ENCODE results near the gene CST9.
A peak's percentile ranks its signal among the peaks of the same experiment; 100 is the strongest.

The CST9 gene

DNA sequence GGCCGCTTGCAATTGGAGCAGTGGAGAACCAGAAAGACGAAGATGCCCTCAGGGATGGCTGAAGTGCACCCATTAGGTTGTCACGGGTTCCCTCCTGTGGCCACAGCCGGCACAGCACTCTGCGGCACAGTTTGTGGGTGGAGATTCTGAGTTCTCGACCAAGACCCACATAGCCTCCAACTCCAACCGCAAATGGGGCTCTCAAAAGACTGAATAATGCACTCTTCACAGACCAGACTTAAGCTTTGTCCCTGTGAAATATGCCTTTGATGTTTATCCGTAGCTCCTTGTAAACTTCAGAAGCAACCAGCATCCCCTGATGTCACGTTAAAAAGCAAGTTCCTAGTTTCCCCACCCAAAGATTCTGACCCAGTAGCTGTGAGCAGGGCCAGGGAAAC is 934 bp upstream of the CST9 start:
- TF ChIP-seq, protein P1, sequence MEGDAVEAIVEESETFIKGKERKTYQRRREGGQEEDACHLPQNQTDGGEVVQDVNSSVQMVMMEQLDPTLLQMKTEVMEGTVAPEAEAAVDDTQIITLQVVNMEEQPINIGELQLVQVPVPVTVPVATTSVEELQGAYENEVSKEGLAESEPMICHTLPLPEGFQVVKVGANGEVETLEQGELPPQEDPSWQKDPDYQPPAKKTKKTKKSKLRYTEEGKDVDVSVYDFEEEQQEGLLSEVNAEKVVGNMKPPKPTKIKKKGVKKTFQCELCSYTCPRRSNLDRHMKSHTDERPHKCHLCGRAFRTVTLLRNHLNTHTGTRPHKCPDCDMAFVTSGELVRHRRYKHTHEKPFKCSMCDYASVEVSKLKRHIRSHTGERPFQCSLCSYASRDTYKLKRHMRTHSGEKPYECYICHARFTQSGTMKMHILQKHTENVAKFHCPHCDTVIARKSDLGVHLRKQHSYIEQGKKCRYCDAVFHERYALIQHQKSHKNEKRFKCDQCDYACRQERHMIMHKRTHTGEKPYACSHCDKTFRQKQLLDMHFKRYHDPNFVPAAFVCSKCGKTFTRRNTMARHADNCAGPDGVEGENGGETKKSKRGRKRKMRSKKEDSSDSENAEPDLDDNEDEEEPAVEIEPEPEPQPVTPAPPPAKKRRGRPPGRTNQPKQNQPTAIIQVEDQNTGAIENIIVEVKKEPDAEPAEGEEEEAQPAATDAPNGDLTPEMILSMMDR (IDR thresholded peaks at IDR 0.05): peak; percentile 77
- no peak overlapping the region for H3K27ac ChIP-seq
- no peak overlapping the region for H3K4me3 ChIP-seq
- no peak for DNase-seq (ENCODE audit: low spot score)

DNA sequence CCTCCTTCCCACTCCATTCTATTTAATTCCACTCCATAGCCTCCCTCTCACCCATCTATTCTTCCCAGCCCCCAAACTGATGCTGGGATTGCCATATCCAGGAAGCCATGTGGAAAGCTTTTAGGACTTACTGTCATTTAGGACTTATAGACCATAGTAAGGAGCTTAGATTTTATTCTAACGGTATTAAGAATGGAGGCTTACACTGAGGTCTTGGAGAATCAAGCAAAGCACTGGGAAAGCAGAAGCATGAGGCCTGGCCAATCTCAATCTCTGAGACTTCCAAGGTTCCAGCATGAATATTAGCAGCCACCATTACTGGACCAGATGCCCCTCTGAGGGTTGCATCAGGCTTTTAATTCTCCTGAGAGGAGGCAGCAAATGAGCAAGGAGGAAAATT is 1.4 kb downstream of the CST9 start:
- TF ChIP-seq, protein P1 (IDR thresholded peaks at IDR 0.05): no peak
- no peak overlapping the region for H3K27ac ChIP-seq
- DNase-seq (ENCODE audit: low spot score): no peak
- H3K4me3 ChIP-seq: no peak overlapping the region

DNA sequence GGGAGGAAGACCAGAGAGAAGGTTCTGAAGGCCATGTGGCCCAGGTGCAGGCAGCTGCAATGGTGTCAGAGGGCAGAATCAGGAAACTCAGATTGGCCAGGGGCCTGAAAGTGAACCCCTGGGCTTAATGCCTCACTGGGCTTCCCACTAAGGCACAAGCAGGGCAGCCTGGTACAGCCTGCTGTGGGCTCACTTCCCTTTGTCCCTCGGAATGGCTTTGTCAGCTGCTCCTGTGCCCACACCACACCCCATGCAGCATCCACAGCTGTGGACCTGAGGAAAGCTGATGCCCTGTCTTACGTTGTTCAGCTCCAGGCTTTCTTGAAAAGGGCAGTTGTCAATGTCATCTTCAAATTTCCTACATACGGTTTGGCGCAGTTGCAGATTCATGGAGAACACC is 2.4 kb downstream of the CST9 start:
- Histone ChIP-seq H3K4me3 (no peak overlapping the region), H3K27ac (no peak overlapping the region)
- DNase-seq (ENCODE audit: low spot score): no peak
- TF ChIP-seq, protein P1 (IDR thresholded peaks at IDR 0.05): no peak

DNA sequence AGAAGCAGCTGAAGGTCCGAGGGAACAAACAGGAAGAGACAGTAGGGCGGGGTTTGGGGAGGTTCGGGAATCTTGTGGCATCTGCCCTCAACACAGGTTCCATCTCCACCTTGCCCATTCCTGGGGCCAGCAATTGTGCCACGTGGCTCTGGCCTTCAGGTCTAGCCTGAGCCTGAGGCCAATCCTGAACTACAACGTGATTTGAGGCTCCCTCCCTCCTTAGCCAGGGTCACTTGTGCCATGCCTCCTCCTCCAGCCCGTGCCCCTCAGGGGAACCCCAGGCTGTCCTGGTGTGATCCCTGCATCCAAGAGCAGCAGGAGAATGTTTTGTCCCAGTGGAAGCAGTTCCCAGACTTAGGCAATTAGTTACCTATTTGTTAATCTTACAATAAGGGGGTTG is 3.0 kb downstream of the CST9 start:
- no peak for DNase-seq (ENCODE audit: low spot score)
- Histone ChIP-seq H3K27ac (no peak overlapping the region), H3K4me3 (no peak overlapping the region)
- TF ChIP-seq, protein P1 (IDR thresholded peaks at IDR 0.05): no peak

DNA sequence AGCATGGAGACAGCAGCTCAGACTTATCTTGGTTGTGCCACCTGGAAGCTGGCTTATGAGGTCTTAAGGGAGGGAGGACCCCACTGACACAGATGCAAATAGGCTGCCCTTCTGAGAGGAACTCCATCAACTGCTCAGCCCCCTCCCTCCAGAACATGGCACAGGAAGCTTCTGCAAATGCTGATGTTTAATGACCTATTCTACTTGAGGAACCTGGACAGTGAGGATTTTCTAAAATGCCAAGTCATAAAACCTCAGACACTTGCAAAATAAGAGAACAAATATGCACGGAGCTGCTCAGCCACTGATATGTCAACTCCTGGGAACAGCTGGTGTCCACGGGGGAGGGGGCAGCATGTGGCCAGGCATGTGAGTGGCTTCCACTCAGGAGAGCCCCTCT is 3.5 kb downstream of the CST9 start:
- no peak for DNase-seq (ENCODE audit: low spot score)
- no peak overlapping the region for H3K4me3 ChIP-seq
- no peak overlapping the region for H3K27ac ChIP-seq
- TF ChIP-seq, protein P1 (IDR thresholded peaks at IDR 0.05): no peak

DNA sequence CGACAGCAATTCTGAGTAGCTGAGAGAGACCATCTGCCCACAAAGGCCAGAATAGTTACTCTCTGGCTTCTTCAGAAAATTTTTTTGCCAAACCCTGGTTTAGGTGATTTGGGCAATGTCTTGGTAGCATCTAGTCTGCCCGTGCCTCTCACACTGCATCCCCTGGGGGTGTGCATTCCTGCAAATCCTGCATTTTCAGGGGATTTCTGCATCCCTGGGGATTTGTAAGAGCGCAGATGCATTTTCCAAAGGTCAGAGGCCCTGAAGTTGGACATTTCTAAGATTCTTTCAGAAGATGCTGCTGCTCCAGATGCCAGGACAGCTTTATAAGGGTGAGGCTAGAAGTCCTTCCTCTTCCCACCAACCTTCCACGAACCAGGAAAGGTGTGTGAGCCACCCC is 4.0 kb downstream of the CST9 start:
- H3K27ac ChIP-seq: no peak overlapping the region
- no peak overlapping the region for H3K4me3 ChIP-seq
- DNase-seq (ENCODE audit: low spot score): no peak
- TF ChIP-seq, protein P1 (IDR thresholded peaks at IDR 0.05): no peak

DNA sequence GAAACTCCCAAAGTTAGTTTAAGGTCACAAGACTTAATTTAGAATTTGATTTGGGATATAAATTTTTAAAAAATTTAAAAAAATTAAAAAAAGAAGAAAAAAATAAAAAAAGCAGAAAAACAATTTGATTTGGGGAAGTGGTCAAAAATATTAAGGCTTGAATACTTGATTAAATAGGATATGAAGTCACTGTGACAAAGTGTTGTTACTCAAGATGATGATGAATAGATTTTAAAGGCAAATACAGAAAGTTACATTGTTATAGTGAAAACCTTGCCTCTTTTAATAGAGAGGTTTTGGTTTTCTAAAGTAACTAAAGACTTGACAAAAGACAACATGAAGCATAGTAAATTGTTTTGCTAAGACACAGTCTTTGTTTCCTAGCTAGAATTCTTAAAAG is 7.2 kb downstream of the CST9 start:
- Histone ChIP-seq H3K4me3 (no peak overlapping the region), H3K27ac (no peak overlapping the region)
- TF ChIP-seq, protein P1 (IDR thresholded peaks at IDR 0.05): no peak
- no peak for DNase-seq (ENCODE audit: low spot score)
